Stimulated activated CD8-positive, alpha-beta memory T cell treated with anti-CD3 and anti-CD28 coated beads, Interleukin-12 subunit alpha, Interleukin-12 subunit beta, amount 100 ng/mL, for 24 hours (primary cell): Measurements from ENCODE around the gene STARD8.
"Not testable (repeated sequence)": the region's sequence is repeated elsewhere in the genome, so short reads cannot be mapped to it uniquely, and the experiment has no call there.

Source experiments
- DNase-seq: peaks from one replicate; pipeline ENCODE4 v3.0.0-alpha.2; 2020; ENCODE audit errors: extremely low read depth

STARD8 gene

DNA sequence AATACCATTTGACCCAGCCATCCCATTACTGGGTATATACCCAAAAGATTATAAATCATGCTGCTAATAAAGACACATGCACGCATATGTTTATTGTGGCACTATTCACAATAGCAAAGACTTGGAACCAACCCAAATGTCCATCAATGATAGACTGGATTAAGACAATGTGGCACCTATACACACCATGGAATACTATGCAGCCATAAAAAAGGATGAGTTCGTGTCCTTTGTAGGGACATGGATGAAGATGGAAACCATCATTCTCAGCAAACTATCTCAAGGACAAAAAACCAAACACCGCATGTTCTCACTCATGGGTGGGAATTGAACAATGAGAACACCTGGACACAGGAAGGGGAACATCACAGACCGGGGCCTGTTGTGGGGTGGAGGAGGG is 9.0 kb downstream of the STARD8 start:
- DNase-seq, result not testable (repeated sequence)

DNA sequence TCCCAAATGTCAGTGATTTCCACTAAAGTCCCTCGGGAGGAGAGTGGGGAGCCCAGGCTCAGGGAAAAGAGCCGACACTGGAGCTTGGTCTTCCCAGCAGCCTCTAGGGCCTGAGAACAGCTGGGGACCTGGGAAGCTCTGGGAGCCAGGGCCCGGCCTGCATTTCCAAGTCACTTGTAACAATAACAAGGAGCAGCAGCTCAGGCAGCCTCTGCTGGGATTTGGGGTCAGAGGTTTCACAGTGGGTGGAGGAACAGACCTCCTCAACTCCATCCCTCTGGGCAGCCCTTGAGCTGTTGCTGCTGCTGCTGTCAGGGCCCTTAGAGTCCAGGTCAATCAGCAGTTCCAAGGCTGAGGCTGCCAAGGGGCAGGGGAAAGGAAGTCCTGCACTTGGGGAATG is 11.1 kb downstream of the STARD8 start:
- no peak for DNase-seq

DNA sequence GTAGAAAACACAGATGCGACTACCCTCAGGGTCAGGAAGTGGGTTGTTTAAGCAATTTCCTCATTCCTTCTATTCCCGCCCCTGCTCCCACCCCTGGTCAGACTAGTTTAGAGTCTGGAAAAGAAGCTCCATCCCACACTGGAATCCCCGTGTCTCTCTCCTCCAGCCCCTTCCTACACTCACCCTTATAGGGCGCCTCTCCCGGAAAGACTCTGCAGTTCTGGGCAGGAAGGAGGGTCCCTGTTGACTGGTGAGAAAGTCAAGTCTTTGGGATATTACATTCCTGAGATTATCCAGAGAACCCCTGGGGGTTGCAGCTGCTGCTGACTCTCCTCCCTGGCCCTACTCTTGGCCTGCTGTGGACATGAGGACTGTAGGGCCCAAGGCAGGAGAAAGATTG is 11.9 kb downstream of the STARD8 start:
- no peak for DNase-seq

DNA sequence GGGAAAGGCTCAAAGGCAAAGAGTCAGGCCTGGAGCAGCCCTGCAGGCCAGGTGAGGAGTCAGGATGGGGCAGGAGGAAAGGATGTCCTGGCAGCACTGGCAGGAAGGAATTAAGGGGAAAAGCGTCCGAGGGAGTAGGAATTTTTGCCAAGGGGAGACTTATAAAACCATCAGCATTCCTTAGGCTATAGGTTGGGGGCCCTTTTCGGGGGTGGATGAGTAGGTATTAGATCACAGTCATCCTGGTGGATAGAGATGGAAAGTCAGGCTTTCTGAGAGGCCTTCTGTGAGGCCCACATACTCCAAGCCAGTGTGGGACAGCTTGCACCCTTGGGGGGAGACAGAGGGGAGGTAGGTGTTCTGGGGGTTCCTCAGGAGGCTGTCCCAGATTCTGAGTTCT is 12.3 kb downstream of the STARD8 start:
- DNase-seq, result no peak

DNA sequence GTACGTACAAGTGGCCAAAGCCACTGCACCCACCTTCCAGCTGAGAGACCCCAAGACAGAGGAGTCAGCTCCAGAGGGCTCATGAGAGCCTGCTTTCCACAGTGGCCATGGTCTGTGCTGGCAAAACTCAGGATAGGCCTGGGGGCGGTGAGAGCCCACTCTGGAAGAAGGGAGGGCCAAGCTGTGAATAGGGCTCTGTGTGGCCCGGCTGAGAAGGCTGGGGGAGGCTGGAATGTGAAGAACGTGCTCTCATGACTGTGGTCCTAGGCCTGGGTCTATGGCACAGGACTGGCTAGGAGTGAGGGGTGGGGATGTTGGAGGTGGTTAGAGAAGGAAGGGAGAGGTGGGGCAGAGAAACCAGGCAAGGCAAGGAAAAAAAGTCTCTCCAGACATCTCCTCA is 13.3 kb downstream of the STARD8 start:
- DNase-seq, result no peak

DNA sequence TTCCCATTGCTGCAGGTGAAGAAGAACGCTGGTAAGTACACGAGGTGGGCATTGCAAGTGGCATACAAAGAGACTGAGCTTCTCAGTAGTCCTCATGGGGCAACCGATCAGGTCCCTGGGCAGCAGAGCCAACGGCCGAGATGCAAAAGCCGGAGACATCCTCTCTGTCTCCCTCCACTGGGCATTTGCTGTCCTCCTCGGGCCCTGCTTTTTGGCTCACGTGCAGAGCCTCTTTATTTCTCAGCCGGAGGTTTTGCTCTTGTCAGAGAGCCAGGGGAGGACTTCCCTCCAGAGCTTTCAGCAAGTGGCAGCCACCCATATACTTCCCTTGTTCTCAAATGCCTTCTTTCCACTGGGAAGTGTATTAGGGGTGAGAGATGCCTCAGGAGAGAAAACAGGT is 18.0 kb downstream of the STARD8 start:
- DNase-seq, result no peak

DNA sequence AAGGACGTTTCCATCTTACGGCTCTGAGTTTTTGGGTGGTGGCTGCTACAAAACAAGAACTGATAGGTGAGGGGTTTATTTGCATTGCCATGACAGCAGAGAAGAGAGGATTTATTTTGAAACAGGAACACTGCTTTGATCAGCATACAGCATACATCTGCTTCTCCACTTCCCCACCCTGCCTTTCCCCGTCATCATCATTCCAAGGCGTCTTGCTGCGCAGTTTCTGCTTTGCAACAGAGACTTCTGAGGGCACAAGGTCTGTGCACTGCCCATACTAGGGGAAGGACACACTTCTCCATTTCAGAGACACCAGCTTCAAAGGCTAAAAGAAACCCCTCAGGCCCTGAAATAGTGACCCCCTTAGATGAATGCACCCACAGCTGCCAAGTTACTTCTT is 19.1 kb downstream of the STARD8 start:
- DNase-seq, result no peak

DNA sequence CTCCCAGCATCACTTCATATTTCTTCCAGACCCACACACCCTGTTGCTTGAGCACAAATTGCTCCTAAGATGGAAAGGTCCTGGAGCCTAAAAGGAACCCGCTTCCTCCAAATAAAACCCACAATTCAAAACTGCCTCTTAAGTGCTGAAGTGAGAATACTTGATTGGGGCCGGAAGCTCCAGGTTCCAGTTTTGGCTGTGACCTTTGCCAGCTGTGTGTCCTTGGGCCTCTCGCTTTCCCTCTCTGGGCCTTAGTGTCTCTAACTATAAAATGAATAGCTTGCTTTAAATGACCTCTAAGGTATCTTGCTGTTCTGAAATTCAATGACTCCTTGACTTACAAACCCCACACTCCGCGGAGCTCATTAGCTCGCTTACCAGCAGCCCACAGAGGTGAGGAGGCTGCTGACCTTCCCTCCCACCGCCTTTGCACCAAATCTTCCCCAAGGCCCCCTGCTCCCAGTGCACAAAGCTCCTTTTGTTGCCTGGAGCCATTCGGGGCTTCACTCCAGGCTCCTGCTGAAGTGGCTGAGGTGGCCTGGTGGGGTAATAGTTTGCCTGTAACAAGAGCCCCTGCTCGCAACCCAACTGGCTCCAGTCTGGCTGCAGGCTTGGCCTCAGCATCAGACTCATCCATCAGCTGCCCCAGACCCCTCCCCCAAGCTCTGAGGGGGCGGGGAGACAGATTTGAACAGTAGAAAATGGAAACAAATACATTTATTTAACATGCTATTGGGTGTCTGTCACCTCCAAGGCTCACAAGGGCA is 21.8 kb downstream of the STARD8 start:
- DNase-seq, result no peak

DNA sequence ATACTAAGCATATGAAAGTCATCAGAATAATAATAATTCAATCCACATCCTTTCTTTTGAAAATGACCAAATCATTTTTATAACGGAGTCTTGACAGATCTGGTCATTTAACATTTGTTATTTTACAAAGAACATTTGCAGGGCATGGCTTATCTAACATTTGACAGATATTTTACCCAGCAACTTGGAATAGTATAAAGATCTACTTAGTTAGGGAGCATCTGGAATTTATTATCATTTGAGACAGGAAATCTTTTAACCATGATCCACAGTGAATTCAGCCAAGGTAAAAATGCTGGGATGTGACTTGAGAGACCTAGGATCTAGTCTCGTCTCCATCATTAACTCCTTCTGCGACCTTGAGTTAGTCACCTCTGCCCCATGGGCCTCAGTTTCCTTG is 22.4 kb downstream of the STARD8 start:
- DNase-seq, result no peak

DNA sequence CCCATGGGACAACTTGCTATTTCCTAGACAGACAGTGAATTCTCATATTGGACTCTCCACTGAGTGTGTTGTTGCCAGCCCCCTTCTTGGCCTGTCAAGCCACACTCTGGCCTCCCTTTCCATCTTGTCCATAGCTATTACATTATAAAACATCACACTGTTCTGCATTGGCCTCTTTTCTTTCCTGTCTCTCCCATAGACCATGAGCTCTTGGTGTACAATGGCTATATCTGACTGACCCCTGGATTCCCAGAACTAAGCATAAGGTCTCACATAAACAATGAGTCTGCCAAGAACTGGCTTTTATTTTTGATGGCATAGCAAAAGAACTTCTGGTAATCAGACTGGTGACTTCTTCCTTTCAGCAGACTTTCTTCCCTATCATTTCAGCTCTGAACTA is 23.8 kb downstream of the STARD8 start:
- DNase-seq, result no peak

DNA sequence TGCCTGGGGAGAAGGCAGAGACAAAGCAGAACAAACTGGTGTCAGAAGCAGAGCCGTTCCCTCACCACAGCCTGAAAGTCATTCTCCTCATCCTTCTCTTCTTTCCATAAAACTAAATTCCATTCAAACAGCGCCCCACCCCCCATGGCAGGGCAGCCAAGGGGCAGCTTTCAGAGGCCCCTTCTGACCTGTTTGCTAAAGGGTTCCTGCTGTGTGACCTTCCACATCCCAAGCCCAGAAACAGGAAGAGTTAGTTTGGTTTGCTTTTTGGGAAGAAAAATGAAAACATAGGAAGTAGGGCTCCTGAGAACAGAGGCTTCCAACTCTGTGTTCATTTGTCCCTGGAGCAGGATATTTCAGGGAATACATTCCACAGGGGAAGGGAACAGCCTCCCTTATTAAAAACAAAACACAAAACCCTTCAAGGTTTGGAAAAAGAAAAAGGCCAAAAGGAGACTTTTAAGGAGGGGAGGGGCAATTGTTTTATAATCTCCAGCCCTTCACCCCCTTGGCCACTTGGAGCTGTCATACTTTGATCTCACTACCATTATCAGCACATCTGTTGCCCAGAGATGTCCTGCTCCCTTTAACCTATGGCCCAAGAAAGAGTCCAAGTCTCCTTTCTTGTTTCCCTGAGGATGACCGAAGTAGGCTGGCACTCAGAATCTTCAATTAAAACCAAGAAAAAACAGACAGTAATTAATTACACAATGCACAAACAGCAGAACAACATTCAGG is 25.3 kb downstream of the STARD8 start:
- DNase-seq, result no peak

DNA sequence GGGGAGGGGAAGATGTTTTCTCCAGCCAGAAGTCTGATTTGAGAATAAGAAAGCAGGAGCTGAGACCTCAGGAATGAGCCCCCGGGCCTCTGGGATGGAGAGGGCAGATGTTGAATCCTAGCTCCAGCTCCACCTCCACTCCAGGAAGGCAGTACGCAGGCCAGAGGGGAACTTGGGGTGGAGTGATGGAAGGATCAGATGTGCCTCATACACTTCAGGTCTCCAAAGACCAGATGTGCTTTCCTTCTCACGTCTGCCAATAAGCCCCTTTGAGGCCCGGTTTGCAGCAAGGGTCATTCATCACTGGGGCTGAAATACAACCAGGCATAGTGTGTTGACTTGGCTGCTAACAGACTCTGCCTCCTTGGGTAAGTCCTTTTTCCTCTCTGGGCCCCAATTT is 28.1 kb downstream of the STARD8 start:
- DNase-seq, result no peak

DNA sequence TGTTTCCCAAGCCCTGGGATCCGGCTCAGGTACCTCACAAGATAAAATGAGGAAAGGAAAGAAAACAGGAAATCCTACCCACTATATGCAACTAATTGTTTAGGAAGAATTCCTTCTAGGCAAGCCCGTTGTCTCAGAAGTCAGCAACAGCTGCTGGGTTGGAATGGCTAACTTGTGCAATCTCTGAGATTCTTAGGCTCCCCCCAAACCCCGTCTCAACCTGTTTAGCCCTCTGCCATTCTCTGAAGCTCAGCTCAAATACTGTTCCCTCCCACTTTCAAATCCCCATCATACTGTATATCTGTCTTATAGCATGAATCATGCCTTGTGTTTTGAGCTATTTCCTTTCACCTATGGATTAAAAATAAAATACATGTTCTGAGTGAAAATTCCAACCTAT is 28.9 kb downstream of the STARD8 start:
- DNase-seq, result no peak

DNA sequence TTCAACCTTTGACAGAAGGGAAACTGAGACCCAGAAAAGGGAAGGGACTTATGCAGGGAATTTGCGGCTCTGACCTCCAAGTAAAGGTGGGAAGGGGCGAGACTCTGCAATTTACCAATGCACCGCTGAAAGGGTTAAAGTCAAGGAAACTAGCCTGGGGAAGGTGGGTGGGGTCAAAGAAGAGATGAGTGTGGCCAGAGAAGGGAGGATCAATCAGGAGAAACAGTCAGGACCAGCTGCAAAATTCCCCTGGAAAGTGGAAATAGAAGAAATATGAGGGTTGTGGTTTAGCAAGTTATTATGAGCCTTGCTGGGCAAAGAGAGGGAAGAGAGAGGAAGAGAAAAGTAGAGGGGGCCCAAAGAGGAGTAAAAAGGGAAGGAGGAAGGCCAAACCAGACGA is 30.5 kb downstream of the STARD8 start:
- DNase-seq, result no peak

DNA sequence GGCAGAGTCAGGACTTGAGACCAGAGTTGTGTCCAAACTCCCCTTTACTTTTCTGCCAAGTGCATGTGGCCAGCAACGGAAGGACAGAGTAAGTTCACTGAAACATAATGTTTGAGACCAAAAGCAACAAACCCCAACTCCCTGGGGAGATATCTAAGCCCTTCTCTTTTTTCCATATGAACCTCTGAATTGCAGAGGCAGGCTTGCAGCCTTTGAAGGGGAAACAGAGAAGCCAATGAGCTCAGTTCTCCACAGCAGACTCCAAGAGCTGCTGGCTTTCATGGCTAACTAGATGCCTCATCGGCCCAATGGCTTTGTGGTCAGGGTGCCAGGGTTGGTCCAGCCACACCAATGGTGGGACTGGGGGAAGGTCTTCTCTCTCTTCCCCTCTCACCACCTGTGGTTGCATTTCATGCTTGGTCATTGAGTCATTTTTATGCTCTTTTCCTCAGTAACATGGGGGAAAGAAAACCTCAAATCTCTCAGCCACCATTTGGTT is 34.0 kb downstream of the STARD8 start:
- DNase-seq, result no peak

DNA sequence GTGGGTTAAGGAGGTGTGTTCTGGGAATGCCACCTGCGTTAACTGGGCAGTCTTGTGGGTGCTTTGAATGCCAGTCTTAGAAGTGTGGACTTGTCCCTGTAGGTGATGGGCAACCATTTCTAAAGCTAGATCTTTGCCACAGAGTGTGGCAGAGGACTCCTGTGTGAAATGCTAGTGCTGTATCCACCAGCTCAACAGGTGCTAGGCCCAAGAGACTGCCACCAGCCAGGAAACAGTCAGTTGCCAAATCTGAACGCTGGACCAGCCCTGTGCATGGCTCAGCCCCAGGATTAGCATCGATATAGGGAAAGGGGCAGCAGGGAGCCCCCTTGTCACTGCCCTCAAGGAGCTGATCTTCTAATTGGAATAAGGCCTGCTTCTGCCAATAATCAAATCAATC is 35.3 kb downstream of the STARD8 start:
- no peak for DNase-seq

DNA sequence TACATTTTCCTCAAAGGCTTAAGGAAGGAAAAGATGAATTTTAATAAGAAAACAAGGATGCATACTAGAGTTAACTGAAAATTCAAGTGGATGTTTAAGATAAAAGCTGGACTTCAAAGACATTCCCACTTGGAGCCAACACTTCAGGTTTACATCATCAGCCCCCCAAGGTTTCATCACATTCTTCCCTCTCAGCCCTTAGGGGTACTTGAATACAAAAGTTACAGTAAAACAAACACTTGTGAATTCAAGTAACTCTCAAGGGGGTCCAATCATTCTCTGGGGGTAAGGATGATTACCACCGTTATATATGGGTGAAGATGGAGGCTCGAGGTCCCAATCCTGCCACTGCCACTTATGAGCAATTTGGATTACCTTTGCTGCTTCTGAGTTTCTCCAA is 36.1 kb downstream of the STARD8 start:
- DNase-seq, result no peak

DNA sequence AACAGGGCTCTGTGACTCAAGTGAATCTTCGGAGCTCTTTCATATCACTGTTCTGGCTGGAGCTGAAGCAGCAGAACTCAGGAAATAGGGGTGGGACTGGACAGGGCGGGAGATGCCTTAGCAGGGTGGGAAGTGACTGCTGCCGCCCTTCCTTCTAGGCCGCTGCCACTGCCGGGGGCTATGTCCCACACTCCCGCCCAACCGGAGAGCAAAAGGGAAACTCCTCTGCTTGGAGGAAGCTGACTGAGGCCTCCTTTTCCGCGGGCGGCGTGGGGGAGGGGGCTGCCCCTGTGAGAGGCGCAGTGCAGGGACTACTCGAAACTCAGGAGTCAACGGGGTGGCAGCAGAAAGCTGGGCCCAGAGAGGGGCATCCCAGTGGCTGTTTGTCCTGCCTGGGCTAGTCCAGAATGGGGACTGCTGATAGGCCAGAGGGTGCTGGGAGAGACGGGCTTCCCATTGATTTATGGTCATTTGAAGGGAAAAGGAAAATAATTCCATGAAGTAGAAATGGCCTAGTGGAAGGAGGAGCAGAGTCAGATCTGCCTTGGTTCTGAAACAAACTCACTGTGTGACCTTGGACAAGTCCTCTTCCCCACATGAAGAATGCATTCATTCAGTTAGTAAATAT is 36.9 kb downstream of the STARD8 start:
- DNase-seq, result no peak

DNA sequence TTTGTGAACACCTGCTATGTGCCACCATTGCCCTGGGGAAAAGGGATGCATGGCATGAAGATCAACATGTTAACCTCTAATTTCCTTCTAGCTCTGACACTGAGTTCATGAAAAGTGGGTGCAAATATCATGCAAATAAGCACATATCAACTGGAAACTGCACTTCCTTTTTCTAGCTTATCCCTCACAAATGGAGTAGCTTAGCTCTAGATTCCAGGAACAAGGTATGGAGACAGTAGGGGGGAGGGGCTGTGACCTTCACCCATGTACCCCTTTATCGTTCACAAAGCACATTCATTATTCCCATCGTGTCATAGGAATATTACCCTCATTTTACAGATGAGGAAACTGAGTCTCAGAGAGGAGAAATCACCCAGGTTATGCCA is 37.4 kb downstream of the STARD8 start:
- DNase-seq, result no peak

DNA sequence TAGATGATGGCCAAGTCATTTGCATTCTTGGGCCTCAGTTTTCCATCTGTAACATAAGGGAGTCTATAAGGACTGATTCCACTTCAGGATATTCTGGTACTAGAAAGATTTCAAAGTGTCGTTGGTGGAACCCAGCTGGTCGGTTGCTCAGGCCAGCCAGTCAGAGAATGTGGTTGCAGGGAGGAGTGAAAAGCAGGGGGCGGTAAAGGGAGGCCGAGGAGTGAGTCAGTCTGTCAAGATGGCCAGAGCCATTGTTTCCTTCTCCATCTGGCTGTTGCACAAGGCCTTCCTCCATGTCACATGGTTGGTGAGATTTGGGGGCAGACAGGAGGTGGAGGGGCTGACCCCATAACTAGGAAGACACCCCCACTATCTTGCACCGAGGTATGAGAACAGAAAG is 38.2 kb downstream of the STARD8 start:
- no peak for DNase-seq

DNA sequence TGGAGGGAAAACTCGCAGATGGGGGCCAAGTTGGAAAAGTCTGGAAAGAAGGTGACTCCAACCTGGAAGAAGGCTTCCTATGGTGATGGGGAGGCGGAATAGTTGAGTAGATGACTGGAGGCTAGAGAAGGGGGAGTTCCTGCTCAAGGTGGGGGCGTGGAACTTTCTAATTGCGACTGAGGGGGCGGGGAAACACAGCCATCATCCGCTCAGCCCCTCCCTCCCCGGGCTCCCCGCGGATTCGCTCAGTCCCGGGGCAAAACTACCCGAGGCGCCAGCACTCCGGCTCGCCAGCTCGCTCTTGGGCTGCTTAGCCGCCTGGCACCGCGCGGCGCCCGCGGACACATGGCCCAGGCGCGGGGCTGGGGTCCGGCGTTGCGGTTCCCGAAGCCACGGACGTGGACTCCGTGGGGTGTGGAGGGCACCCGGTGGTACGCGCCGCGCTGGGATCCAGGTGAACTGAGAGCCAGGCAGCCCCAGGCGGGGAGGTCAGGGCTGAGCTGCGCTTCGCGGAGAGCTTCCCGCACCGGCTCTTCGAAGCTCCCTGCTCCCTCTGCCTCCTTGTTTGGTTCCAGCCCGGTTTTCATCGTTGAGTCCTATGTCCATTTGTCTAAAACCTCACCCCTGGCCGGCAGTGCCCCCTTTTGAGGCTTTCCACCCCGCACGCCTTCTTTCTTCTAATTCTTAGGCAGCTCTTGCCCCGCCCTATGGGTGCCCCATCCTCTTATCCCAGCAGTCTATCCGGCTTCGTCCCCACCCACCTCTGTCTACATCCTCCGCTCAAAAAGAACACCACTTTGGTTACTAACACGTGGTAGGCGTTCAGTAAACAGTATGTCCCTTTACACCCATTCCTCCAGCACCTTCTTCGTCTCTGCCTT is 38.9 kb downstream of the STARD8 start:
- DNase-seq, result no peak

DNA sequence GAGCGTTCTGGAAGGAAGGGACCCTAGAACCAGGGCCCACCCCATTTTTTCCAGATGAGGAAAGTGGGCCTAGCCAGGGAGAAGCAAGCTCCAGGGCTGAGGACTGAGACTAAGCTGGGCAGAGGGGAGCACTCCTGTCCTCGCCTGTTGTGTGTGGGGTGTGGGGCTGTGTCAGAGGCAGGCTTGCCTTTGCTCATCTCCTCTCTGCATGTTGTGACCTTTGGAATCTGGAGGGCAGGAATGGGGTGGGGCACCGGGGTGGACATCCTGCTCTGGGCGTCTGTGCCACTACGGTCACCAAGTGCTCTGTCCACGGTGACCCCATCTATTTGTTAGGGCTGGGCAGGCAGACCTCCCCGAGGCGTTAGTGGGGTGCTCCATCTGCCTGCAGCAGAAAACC is 41.5 kb downstream of the STARD8 start:
- DNase-seq, result not testable (repeated sequence)
